ENCODE data around the gene DESI2.
"Not testable (repeated sequence)": the region's sequence is repeated elsewhere in the genome, so short reads cannot be mapped to it uniquely, and the experiment has no call there.

GRCh38 chr1:244666672-244667418 is 13.9 kb downstream of the DESI2 start:
- TF ChIP-seq CTCF, POLR2A (IDR thresholded peaks at IDR 0.05): not testable (repeated sequence)
